ENCODE data around the gene GAREM2. TPM values are rescaled to one million over a fixed set of nuclear protein-coding genes. Genes with fewer than 3 reads are reported as not detected.
"Not testable (repeated sequence)": the region's sequence is repeated elsewhere in the genome, so short reads cannot be mapped to it uniquely, and the experiment has no call there.

The GAREM2 gene
- total and polyA plus RNA-seq, 5 donors, result 1.9 to 6.9 (median 4.3) TPM

DNA sequence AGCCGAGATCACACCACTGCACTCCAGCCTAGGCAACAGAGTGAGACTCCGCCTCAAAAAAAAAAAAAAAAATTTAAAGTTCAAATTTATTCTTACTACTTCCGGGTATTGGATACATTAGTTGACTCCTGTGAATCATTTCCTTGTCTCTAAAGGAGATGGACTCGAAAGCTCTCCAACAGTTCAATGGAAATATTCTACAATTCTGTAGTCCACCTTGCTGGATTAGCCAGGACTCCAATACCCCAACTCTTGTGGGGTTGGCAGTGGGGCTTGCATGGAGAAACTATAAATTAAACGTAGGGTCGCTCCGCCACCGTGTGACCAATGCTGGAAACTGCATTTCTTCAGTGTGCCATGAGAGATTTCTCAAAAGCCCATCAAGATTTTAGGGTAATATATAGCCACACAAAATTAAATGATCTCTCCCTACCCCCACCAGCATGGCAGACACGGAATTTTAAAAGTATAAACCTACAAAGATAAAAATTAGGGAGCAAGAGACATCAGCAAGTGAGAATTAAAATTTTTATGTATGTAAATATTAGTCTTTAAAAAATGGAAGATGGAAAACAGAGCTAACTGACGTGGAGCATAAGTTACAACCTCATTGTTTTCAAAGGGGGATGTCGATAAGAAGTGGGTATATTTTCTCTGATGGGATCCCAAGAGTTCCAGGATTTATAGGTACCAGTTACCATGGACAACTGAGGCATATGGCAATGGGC is 27.8 kb upstream of the GAREM2 start:
- Histone ChIP-seq H3K4me3 (ENCODE audit: low read length) (no peak overlapping the region), H3K4me1 (ENCODE audit: control insufficient read depth, insufficient read depth, low read length) (no peaks in the 10 kb centered on the region), H3K27ac (ENCODE audit: low read length) (no peak overlapping the region), H3K9me3 (ENCODE audit: control insufficient read depth, low read length) (no peaks in the 10 kb centered on the region), H3K27me3 (ENCODE audit: control insufficient read depth, insufficient read depth) (no peaks in the 10 kb centered on the region)
- WGBS, result 25% methylated on average over 11 of the region's 11 CpGs
- peak; percentile 47 to 82 (median 58) for DNase-seq
- ATAC-seq, result peak; percentile 66 to 74
- intact Hi-C loops (cut with DNase I), result loop anchor here in 3 of 4 donors (2.0 to 10.0 kb wide), 5 partner anchors 50 to 193 kb away; no protein-coding TSS in a partner anchor

DNA sequence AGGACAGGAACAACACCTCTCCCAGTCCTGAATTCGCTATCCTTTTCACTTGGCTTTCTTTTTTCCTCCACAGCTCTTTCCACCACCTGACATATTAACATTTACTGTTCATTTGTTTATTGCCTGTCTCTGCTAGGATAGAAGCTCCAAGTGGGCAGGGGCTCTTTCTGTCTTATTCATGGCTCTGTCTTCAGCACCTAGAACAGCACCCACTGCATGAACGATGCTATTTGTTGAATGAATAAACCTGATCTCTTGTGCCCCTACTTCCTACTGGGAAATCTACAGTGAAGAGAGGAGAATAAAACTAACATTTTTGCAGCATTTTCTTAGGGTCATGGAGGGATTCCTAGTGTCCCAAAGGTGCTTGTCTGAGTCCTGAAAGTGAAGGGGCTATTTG is 24.4 kb upstream of the GAREM2 start:
- H3K27me3 ChIP-seq (ENCODE audit: control insufficient read depth, insufficient read depth), result no peaks in the 10 kb centered on the region
- no peak overlapping the region for H3K4me3 ChIP-seq (ENCODE audit: low read length)
- no peak for ATAC-seq
- no peak overlapping the region for H3K27ac ChIP-seq (ENCODE audit: low read length)
- H3K9me3 ChIP-seq (ENCODE audit: control insufficient read depth, low read length), result no peaks in the 10 kb centered on the region
- H3K4me1 ChIP-seq (ENCODE audit: control insufficient read depth, insufficient read depth, low read length), result no peaks in the 10 kb centered on the region
- no peak for DNase-seq
- WGBS, result 37% methylated on average over 2 of the region's 2 CpGs
- intact Hi-C loops (cut with DNase I), result loop anchor here in 2 of 4 donors (5.0 to 10.0 kb wide), 2 partner anchors 54 to 196 kb away; no protein-coding TSS in a partner anchor

DNA sequence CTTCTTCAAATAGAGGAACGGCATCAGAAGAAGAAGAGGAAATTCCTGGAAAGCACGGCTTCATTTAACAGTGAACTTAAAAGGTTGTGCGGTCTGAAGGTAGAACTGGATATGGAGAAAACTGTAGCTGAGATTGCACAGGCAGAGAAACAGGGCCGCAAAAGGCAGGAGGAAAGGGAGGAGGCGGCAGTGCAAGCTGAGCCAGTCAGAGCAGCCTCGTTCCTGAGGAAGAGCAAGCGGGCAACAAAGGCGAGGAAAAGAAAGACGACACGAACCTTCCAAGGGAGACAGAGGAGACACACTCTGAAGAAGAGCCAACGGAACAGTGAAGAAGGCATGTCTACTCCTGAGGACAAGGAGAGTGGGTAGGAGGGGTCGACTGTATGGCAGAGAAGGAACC is 22.6 kb upstream of the GAREM2 start:
- no peaks in the 10 kb centered on the region for H3K9me3 ChIP-seq (ENCODE audit: control insufficient read depth, low read length)
- H3K27me3 ChIP-seq (ENCODE audit: control insufficient read depth, insufficient read depth), result no peaks in the 10 kb centered on the region
- H3K27ac ChIP-seq (ENCODE audit: low read length), result no peak overlapping the region
- intact Hi-C loops (cut with DNase I), result no loop called here
- no peaks in the 10 kb centered on the region for H3K4me1 ChIP-seq (ENCODE audit: control insufficient read depth, insufficient read depth, low read length)
- no peak overlapping the region for H3K4me3 ChIP-seq (ENCODE audit: low read length)
- no peak for ATAC-seq
- DNase-seq, result no peak
- 75% methylated on average over 12 of the region's 12 CpGs for WGBS

DNA sequence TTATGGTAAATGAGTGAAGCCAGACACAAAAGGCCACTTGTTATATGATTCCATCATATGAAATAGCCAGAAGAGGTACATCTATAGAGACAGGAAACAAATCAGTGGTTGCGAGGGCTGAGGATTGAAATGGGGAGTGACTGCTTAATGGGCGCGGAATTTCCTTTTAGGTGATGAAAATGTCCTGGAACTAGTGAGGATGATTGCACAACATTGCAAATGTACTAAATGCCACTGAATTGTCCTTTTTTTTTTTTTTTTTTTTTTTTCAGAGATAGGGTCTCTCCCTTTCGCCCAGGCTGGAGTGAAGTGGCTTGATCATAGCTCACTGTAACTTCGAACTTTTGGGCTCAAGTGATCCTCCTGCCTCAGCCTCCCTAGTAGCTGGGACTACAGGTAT is 15.3 kb upstream of the GAREM2 start:
- Histone ChIP-seq H3K4me3 (ENCODE audit: low read length) (no peak overlapping the region), H3K27ac (ENCODE audit: low read length) (no peak overlapping the region), H3K4me1 (ENCODE audit: control insufficient read depth, insufficient read depth, low read length) (no peaks in the 10 kb centered on the region), H3K27me3 (ENCODE audit: control insufficient read depth, insufficient read depth) (no peaks in the 10 kb centered on the region), H3K9me3 (ENCODE audit: control insufficient read depth, low read length) (no peaks in the 10 kb centered on the region)
- ATAC-seq, result no peak
- 94% methylated on average over 5 of the region's 5 CpGs for WGBS
- no peak for DNase-seq
- intact Hi-C loops (cut with DNase I), result no loop called here

DNA sequence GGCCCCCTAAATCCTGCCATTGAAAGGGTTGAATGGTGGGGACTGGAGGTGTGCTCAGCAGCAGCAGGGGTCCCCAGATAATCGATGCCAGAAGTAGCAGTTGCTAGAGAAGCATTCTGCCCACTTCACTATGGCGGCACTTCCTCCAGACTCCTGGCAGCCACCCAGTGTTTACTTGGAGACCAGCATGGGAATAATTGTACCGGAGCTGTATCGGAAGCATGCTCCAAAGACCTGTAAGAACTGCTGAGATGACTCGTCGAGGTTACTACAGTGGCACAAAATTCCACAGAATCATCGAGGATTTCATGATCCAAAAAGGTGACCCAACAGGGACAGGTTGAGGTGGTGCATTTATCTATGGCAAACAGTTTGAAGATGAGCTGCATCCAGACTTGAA is 11.0 kb upstream of the GAREM2 start:
- no peak for ATAC-seq
- DNase-seq, result no peak
- intact Hi-C loops (cut with DNase I), result no loop called here
- H3K4me1 ChIP-seq (ENCODE audit: control insufficient read depth, insufficient read depth, low read length), result peaks cover 2% of the 10 kb centered on the region
- WGBS, result 89% methylated on average over 7 of the region's 7 CpGs
- H3K4me3 ChIP-seq (ENCODE audit: low read length), result no peak overlapping the region
- H3K9me3 ChIP-seq (ENCODE audit: control insufficient read depth, low read length), result no peaks in the 10 kb centered on the region
- H3K27ac ChIP-seq (ENCODE audit: low read length), result no peak overlapping the region
- no peaks in the 10 kb centered on the region for H3K27me3 ChIP-seq (ENCODE audit: control insufficient read depth, insufficient read depth)

DNA sequence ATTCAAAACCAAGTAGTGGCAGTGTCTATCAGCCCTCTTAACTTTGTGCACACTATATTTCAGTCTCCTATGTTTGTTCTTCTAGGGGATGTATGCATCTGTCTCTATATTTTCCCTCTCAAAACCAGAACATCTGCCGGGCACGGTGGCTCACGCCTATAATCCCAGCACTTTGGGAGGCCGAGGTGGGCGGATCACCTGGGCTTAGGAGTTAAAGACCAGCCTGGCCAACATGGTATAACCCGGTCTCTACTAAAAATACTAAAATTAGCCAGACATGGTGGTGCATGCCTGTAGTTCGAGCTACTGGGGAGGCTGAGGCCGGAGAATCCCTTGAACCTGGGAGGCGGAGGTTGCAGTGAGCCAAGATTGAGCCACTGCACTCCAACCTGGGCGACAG is 9.9 kb upstream of the GAREM2 start:
- ATAC-seq (no peak), DNase-seq (no peak)
- Histone ChIP-seq H3K27ac (ENCODE audit: low read length) (no peak overlapping the region), H3K4me3 (ENCODE audit: low read length) (no peak overlapping the region), H3K27me3 (ENCODE audit: control insufficient read depth, insufficient read depth) (no peaks in the 10 kb centered on the region), H3K9me3 (ENCODE audit: control insufficient read depth, low read length) (no peaks in the 10 kb centered on the region), H3K4me1 (ENCODE audit: control insufficient read depth, insufficient read depth, low read length) (peaks cover 2% of the 10 kb centered on the region)
- 93% methylated on average over 10 of the region's 10 CpGs for WGBS
- intact Hi-C loops (cut with DNase I), result no loop called here

DNA sequence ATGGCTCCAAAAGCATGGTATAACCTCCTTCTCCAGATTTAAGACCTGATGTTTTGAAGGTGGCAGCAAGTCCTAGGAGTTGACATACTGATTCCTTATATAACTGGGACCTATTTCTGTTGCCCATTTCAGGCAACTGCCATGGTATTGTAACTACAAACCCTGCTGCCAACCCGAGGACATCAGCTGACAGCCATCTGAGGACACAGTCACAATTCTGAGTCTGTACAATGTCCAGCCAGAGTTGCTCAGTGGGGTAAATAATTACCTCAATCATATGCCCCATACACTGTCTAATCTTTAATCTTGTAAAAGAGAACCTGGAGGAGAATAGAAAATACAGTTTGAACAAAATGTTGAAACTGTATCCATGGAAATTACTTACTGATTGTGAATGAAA is 8.7 kb upstream of the GAREM2 start:
- peaks cover 2% of the 10 kb centered on the region for H3K4me1 ChIP-seq (ENCODE audit: control insufficient read depth, insufficient read depth, low read length)
- ATAC-seq (peak; percentile 60 to 81), DNase-seq (no peak)
- no peak overlapping the region for H3K27ac ChIP-seq (ENCODE audit: low read length)
- no peaks in the 10 kb centered on the region for H3K27me3 ChIP-seq (ENCODE audit: control insufficient read depth, insufficient read depth)
- 36% methylated on average over 1 of the region's 1 CpG for WGBS
- H3K9me3 ChIP-seq (ENCODE audit: control insufficient read depth, low read length), result no peaks in the 10 kb centered on the region
- intact Hi-C loops (cut with DNase I), result no loop called here
- no peak overlapping the region for H3K4me3 ChIP-seq (ENCODE audit: low read length)

DNA sequence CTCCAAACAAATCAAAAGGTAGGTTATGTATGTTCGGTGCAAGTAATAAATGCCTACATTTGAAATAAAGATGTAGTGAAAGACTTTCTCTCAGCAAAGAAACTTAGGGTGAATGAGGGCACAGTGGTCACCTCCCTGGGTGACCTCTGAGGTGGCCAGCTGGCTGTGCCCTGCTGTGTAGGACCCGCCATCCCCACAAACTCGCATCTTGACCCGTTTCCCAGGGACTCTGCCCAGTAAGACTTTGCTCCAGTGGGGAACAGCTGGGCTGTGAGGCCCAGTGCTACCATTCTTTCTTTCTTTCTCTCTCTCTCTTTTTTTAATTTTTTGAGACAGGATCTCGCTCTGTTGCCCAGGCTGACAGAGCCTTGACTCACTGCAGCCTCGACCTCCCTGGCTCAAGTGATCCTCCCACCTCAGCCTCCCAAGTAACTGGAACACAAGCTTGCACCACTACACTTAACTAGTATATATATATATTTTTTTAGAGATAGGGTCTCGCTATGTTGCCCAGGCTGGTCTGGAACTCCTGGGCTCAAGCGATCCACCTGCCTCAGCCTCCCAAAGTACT is 8.2 kb upstream of the GAREM2 start:
- intact Hi-C loops (cut with DNase I), result no loop called here
- Histone ChIP-seq H3K4me3 (ENCODE audit: low read length) (no peak overlapping the region), H3K4me1 (ENCODE audit: control insufficient read depth, insufficient read depth, low read length) (peaks cover 2% of the 10 kb centered on the region), H3K9me3 (ENCODE audit: control insufficient read depth, low read length) (no peaks in the 10 kb centered on the region), H3K27ac (ENCODE audit: low read length) (peak overlapping the region; percentile 80), H3K27me3 (ENCODE audit: control insufficient read depth, insufficient read depth) (no peaks in the 10 kb centered on the region)
- ATAC-seq, result peak in 1 of 2 donors; percentile 23
- 92% methylated on average over 8 of the region's 8 CpGs for WGBS
- DNase-seq, result no peak

DNA sequence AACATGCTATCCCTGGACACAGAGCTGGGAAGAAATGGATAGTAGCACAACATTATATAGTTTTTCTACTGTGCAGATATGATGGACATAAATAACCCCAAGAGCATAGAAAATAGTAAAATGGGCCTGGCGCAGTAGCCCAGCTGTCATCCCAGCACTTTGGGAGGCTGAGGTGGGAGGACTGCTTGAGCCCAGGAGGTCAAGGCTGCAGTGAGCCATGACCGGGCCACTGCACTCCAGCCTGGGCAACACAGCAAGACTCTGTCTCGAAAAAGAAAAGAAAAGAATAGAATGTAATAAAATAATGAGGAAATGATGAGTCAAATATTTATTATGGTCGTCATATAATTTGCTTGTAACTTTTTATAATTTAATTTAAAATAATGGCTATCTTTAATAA is 7.5 kb upstream of the GAREM2 start:
- no peak overlapping the region for H3K27ac ChIP-seq (ENCODE audit: low read length)
- H3K27me3 ChIP-seq (ENCODE audit: control insufficient read depth, insufficient read depth), result no peaks in the 10 kb centered on the region
- intact Hi-C loops (cut with DNase I), result no loop called here
- DNase-seq (no peak), ATAC-seq (no peak)
- no peak overlapping the region for H3K4me3 ChIP-seq (ENCODE audit: low read length)
- H3K4me1 ChIP-seq (ENCODE audit: control insufficient read depth, insufficient read depth, low read length), result peaks cover 2% of the 10 kb centered on the region
- 92% methylated on average over 4 of the region's 4 CpGs for WGBS
- H3K9me3 ChIP-seq (ENCODE audit: control insufficient read depth, low read length), result no peaks in the 10 kb centered on the region

DNA sequence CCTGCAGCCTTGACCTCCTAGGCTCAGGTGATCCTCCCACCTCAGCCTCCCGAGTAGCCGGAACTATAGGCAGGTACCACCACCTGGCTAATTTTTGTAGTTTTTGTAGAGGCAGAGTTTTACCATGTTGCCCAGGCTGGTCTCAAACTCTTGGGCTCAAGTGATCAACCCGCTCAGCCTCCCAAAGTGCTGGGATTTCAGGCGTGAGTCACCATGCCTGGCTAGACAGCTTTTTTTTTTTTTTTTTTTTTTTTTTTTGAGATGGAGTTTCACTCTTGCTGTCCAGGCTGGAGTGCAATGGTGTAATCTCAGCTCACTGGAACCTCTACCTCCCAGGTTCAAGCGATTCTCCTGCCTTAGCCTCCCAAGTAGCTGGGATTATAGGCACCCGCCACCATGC is 6.3 kb upstream of the GAREM2 start:
- H3K27ac ChIP-seq (ENCODE audit: low read length); DNase-seq; H3K4me1 ChIP-seq (ENCODE audit: control insufficient read depth, insufficient read depth, low read length); H3K9me3 ChIP-seq (ENCODE audit: control insufficient read depth, low read length); H3K27me3 ChIP-seq (ENCODE audit: control insufficient read depth, insufficient read depth); intact Hi-C loops (cut with DNase I); H3K4me3 ChIP-seq (ENCODE audit: low read length); ATAC-seq: not testable (repeated sequence)
- WGBS, result 93% methylated on average over 6 of the region's 6 CpGs

DNA sequence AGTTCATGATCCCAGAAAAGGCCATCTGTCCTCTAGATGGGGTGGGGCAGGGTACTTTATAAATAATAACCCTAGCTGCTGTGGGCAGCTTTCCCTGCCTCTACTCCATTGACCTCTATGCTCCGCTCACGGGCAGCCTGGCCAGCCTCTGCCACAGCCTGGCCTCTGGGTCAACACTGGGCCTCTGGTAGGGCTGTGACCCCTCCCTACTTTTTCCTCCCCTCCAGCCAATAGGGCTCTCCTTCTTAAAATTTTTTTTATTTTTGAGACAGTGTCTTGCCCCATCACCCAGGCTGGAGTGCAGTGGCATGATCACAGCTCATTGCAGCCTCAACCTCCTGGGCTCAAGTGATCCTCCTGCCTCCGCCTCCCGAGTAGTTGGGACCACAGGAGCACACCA is 4.1 kb upstream of the GAREM2 start:
- no peaks in the 10 kb centered on the region for H3K27me3 ChIP-seq (ENCODE audit: control insufficient read depth, insufficient read depth)
- ATAC-seq, result no peak
- intact Hi-C loops (cut with DNase I), result no loop called here
- peaks cover 2% of the 10 kb centered on the region for H3K4me1 ChIP-seq (ENCODE audit: control insufficient read depth, insufficient read depth, low read length)
- DNase-seq, result no peak
- no peak overlapping the region for H3K4me3 ChIP-seq (ENCODE audit: low read length)
- WGBS, result 90% methylated on average over 4 of the region's 4 CpGs
- no peaks in the 10 kb centered on the region for H3K9me3 ChIP-seq (ENCODE audit: control insufficient read depth, low read length)
- H3K27ac ChIP-seq (ENCODE audit: low read length), result no peak overlapping the region

Measured in right cardiac atrium (tissue), 5 donors.